HUES48 (cell line): Measurements from ENCODE around the gene ADARB2.

Experiments used
- H3K27ac ChIP-seq: one replicate; pipeline ENCODE4 v1.7.0; 2013; ENCODE audit warnings: low read depth, low read length, inconsistent platforms
- H3K27me3 ChIP-seq: 2 replicates; pipeline ENCODE4 v1.6.1; 2013; ENCODE audit warnings: mild to moderate bottlenecking, low read length; ENCODE audit not compliant: control insufficient read depth, insufficient read depth
- H3K36me3 ChIP-seq: 2 replicates; pipeline ENCODE4 v1.6.1; 2013; ENCODE audit warnings: low read length; ENCODE audit not compliant: control insufficient read depth, insufficient read depth
- H3K4me1 ChIP-seq: 2 replicates; pipeline ENCODE4 v1.6.1; 2013; ENCODE audit warnings: mild to moderate bottlenecking, low read length; ENCODE audit not compliant: control insufficient read depth, insufficient read depth
- H3K4me3 ChIP-seq: 2 replicates; pipeline ENCODE4 v1.5.1; 2013; ENCODE audit warnings: mild to moderate bottlenecking, low read depth, low read length
- H3K9ac ChIP-seq: 2 replicates; pipeline ENCODE4 v1.6.1; 2013; ENCODE audit warnings: mild to moderate bottlenecking, low read depth, low read length, moderate library complexity
- H3K9me3 ChIP-seq: 2 replicates; pipeline ENCODE4 v1.6.1; 2013; ENCODE audit warnings: low read length; ENCODE audit not compliant: control insufficient read depth, insufficient read depth

Gene ADARB2

DNA sequence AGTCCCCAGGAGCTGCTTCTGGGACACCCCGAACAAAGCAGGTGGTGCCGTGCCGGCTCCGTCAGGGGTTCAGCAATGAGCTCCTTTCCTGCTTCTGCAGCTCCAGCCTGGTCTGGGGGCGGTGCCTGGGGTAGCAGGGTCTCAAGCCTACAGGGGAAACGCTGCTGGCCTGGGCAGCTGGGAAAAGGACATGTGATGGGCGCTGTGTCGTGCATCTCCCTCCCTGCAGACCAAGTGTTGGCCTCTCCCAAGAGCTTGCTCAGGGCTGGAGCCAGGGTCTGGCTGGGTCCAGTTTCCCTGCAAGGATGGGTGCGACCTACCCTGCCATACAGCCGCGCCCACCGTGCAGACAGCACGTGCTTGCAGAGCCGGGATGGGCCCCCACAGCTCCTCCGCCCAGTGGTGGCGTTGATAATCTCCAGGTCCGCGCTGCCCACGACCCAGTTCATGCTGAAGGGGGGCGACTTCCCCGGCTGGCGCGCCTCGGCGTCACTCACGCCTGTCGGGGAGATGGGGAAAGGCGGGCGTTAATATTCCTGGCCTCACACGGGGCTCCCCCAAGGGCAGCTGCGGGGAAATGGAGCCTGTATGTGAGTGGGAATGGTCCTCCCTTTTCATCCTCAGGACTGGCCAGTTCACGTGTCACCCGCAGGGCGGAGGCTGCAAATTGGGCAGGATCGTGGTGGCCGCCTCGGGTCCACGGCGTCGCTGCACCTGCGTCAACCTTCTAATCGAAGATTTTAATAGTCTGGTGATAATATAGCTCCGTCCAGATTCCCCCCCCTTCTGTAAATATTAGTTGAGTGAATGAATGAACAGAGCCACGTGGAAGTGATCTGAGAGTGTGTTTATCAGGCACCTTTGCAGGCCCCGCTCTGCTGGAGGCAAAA lies 552.5 kb downstream of the ADARB2 start:
- Histone ChIP-seq H3K4me3 (no peak overlapping the region), H3K9ac (no peak overlapping the region), H3K36me3 (no peaks in the 10 kb centered on the region), H3K4me1 (no peaks in the 10 kb centered on the region), H3K27ac (no peak overlapping the region), H3K9me3 (no peaks in the 10 kb centered on the region), H3K27me3 (no peaks in the 10 kb centered on the region)

DNA sequence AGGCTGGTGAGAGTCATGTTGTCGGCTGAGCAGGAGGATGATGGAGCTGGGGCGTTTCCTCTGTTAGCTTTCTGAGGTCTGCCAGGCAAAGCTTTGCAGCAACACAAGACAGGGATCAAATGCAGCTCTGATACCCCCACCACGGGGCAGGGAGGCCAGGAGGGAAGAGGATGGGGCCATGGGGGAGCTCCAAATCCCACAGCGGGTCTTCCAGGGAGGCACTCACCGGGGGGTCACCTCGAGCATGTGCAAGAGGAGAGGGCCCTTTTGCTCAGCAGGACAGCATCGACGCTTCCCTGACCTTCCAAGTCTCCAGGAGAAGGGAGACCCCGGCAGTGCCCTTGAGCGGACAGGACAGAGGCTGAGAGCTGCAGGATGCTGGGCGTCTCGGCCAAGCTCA lies 553.6 kb downstream of the ADARB2 start:
- H3K4me3 ChIP-seq = no peak overlapping the region
- H3K9ac ChIP-seq = no peak overlapping the region
- H3K27me3 ChIP-seq = no peaks in the 10 kb centered on the region
- no peaks in the 10 kb centered on the region for H3K9me3 ChIP-seq
- no peaks in the 10 kb centered on the region for H3K4me1 ChIP-seq
- no peak overlapping the region for H3K27ac ChIP-seq
- no peaks in the 10 kb centered on the region for H3K36me3 ChIP-seq

DNA sequence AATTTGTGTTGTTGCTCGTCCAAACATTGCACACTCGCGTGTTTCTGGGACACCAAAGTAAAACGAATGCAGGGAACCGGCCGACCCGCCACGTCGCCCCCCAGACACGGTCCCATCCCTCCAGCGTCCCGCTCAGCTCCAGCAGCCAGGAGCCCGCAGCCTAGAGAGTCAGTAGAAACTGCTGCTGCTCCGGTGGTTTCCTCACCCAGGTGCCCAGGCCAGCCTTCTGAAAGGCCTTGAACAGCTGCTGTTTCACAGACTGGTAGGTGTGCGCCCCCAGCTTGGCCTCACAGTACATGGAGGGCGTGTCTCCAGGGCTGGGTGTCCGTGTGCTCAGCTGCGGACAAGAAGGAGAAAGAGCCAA lies 554.3 kb downstream of the ADARB2 start:
- Histone ChIP-seq H3K27me3 (no peaks in the 10 kb centered on the region), H3K36me3 (no peaks in the 10 kb centered on the region), H3K4me1 (no peaks in the 10 kb centered on the region)

DNA sequence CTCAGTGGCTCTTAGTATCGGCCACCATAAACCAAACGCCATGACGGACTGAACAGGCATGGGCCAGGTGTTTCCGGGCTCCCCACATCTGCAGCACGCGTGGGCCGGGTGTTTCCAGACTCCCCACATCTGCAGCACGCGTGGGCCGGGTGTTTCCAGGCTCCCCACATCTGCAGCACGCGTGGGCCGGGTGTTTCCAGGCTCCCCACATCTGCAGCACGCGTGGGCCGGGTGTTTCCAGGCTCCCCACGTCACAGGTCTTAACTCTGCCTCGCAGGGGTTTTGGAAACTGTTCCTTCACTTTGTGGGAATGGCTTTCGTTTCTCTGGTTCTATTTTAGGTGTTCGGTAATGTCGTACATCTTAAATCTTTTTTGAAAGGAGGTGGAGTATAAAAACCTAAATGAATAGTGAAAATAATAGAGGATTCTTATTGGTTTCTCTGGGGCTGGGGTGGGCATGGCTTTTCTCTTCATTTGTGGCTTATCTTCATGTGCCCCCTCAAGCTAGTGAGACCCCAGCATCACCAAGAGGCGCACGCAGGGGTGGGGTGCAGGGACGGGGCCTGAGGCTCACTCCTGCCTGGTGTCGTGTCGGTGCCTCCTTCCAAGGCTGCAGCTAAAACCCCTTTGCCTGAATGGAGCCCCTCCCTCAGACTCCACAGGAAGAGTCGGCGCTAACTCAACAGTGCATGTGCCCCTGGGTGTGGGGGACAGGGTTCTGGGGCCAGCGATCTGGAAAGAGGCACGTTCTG lies 554.9 kb downstream of the ADARB2 start:
- no peak overlapping the region for H3K4me3 ChIP-seq
- no peaks in the 10 kb centered on the region for H3K27me3 ChIP-seq
- H3K27ac ChIP-seq = no peak overlapping the region
- H3K9me3 ChIP-seq = no peaks in the 10 kb centered on the region
- no peak overlapping the region for H3K9ac ChIP-seq
- no peaks in the 10 kb centered on the region for H3K36me3 ChIP-seq
- H3K4me1 ChIP-seq = no peaks in the 10 kb centered on the region

More for the DNA sequence above, 554.3 kb downstream of the ADARB2 start:
- H3K9me3 ChIP-seq = no peaks in the 10 kb centered on the region
- no peak overlapping the region for H3K9ac ChIP-seq
- no peak overlapping the region for H3K27ac ChIP-seq
- no peak overlapping the region for H3K4me3 ChIP-seq

DNA sequence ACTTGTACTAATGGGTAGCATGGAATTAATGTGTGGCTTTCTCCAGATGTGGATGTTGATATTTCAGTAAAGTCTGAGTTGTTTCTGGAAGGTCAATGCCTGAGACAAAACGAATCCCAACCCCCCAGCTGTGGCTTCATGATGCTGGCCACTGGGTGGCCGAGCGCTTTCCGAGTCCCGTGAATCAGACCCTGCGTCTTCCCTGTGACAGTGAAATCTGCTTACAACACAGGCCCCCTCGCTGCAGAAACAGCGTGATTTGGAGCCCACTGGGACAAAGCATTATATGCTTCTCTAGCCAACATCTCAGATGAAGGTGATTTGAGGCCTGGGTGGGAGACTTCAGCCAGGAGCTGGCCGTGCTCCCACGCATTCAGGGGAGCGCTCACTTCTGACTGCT lies 556.5 kb downstream of the ADARB2 start:
- Histone ChIP-seq H3K4me1 (no peaks in the 10 kb centered on the region), H3K36me3 (no peaks in the 10 kb centered on the region), H3K9ac (no peak overlapping the region), H3K4me3 (no peak overlapping the region), H3K27me3 (no peaks in the 10 kb centered on the region), H3K27ac (no peak overlapping the region), H3K9me3 (no peaks in the 10 kb centered on the region)

DNA sequence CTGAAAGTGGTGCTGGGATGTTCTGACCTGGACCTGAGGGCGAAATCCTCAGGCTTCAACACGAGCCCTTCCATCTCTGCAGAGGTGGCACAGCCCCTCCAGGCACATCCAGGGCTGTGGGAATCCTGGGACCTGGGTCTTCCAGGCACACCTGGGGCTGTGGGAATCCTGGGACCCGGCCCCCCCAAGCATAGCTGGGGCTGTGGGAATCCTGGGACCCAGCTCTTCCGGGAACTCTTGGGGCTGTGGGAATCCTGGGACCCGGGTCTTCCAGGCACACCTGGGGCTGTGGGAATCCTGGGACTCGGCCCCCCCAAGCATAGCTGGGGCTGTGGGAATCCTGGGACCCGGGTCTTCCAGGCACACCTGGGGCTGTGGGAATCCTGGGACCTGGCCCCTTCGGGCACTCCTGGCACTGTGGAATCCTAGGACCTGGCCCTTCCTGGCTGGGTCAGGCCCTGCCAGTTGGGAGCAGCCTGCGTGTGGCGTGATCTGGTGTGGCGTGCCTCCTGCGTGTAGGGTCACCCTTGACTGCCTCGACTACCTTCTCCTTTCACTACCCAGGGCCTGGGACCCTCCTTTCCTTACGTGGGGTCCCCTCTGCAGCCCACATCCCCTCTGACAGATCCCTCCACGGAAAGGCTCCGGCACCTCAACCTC lies 557.1 kb downstream of the ADARB2 start:
- Histone ChIP-seq H3K9ac (no peak overlapping the region), H3K27ac (no peak overlapping the region), H3K27me3 (no peaks in the 10 kb centered on the region)

DNA sequence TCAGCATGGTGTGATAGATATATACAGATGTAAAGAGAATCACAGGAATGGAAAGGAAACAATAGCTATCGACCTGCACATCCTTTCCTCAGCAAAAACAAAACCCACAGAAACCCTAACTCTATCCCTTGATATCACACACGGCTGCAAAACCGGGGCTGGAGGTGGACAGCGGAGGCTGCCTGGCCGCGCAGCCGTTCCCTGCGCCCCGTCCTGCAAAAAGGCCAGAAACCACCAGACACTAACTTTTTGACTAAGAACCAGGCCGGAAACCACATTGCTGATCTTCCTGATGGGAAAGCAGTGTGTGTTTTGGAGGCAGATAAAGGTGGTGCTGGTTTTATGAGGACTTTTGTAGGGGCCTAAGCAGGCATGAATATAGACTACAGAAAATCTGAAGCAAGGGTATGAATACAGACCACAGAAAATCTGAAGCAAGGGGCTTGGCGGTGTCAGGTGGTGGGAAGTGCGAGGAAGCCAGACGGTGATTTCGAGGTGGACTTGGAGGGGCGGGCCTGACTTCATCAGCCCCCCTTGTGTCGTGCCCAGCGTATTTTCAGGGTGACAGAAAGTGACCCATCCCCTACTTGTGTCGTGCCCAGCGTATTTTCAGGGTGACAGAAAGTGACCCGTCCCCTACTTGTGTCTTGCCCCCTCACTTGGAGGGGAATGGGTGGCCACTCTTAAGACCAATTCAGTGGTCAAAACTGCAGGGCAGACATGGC lies 557.8 kb downstream of the ADARB2 start:
- Histone ChIP-seq H3K27ac (no peak overlapping the region), H3K27me3 (no peaks in the 10 kb centered on the region), H3K36me3 (no peaks in the 10 kb centered on the region), H3K9me3 (no peaks in the 10 kb centered on the region), H3K4me1 (no peaks in the 10 kb centered on the region), H3K4me3 (no peak overlapping the region), H3K9ac (no peak overlapping the region)

More for the DNA sequence above, 557.1 kb downstream of the ADARB2 start:
- H3K4me3 ChIP-seq = no peak overlapping the region
- H3K9me3 ChIP-seq = no peaks in the 10 kb centered on the region
- H3K4me1 ChIP-seq = no peaks in the 10 kb centered on the region
- H3K36me3 ChIP-seq = no peaks in the 10 kb centered on the region

DNA sequence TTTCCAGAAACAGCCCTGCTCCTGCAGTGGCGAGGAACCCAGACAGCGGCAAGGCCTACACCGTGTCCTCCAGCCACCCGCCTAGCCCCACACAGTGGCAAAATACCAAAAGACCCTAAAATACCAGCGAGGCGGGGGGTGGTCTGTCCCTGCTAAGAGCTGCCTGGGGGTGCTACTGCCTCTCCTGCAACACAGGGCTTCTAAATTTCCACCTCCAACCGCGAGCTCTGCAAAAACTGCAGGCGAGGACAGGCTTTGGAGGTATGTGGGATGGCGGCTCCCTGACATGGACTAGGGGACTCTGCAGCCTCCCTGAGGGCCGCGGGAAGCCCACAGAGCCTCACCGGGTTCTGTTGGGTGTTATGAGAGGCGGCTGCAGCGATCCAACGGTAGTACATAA lies 558.8 kb downstream of the ADARB2 start:
- H3K9me3 ChIP-seq = no peaks in the 10 kb centered on the region
- no peaks in the 10 kb centered on the region for H3K4me1 ChIP-seq
- H3K4me3 ChIP-seq = no peak overlapping the region
- H3K9ac ChIP-seq = no peak overlapping the region
- H3K27me3 ChIP-seq = no peaks in the 10 kb centered on the region
- H3K36me3 ChIP-seq = no peaks in the 10 kb centered on the region
- H3K27ac ChIP-seq = no peak overlapping the region

DNA sequence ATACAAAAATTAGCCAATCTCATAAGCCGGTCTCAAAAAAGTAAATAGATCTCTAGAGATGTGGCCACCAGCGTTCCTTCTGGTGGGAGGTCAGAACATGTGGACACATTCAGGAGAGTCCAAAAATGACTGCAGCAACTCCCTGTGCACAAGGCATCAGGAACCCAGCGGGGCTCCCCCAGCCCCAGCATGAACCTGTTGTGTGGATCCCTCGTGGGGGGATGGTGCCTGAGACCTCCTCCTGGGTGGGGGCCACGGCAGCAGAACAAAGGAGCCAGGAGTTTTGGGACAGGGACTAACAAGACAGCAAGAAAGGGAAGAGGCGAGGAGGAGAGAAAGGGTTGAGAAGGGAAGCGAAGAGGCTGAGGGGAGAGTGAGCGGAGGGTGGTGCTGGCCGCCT lies 559.4 kb downstream of the ADARB2 start:
- Histone ChIP-seq H3K9me3 (no peaks in the 10 kb centered on the region), H3K9ac (no peak overlapping the region), H3K4me3 (no peak overlapping the region), H3K27me3 (no peaks in the 10 kb centered on the region), H3K27ac (no peak overlapping the region), H3K4me1 (no peaks in the 10 kb centered on the region), H3K36me3 (no peaks in the 10 kb centered on the region)

DNA sequence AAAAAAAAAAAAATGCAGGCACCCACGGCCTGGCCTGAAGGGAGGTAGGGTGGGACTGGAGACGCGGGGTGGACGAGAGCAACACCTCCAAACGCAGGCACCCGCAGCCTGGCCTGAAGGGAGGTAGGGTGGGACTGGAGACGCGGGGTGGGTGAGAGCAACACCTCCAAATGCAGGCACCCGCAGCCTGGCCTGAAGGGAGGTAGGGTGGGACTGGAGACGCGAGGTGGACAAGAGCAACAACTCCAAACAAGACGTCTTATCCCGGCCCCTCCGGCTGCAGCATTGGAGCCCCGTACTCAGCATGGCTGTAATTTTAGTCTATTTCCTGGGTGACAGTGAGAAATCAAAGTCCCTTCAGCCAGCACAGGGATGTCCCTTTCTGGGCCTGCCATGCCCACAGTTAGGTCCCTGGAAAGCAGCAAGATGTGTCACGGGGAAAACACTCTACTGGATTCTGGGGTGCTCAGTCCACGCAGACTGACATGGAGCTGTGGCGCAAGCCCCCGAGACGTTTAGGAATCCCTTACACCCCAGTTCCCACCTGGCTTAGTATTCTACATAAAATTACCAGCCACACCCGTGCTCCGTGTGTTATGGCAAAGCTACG lies 561.3 kb downstream of the ADARB2 start:
- no peaks in the 10 kb centered on the region for H3K36me3 ChIP-seq

More for the DNA sequence above, 561.3 kb downstream of the ADARB2 start:
- no peak overlapping the region for H3K9ac ChIP-seq
- H3K4me3 ChIP-seq = no peak overlapping the region
- no peaks in the 10 kb centered on the region for H3K27me3 ChIP-seq
- no peak overlapping the region for H3K27ac ChIP-seq
- H3K4me1 ChIP-seq = no peaks in the 10 kb centered on the region
- H3K9me3 ChIP-seq = no peaks in the 10 kb centered on the region
